Glutamatergic neuron (in vitro differentiated cells): Measurements from ENCODE around the gene GPR107. TPM values are rescaled to one million over a fixed set of nuclear protein-coding genes. Genes with fewer than 3 reads are reported as not detected.

Source experiments
- DNase-seq: peaks from one replicate; pipeline ENCODE4 v3.0.0; 2022
- H3K27ac Mint-ChIP-seq: one replicate; pipeline ENCODE4 v1.8.0; 2020; ENCODE audit warnings: mild to moderate bottlenecking, mixed read lengths, inconsistent platforms; ENCODE audit not compliant: unreplicated experiment
- H3K27me3 Mint-ChIP-seq: one replicate; pipeline ENCODE4 v1.8.0; 2020; ENCODE audit warnings: mild to moderate bottlenecking, moderate library complexity, mixed read lengths, inconsistent platforms; ENCODE audit not compliant: unreplicated experiment
- H3K36me3 Mint-ChIP-seq: one replicate; pipeline ENCODE4 v1.8.0; 2020; ENCODE audit warnings: mild to moderate bottlenecking, mixed read lengths, inconsistent platforms; ENCODE audit not compliant: unreplicated experiment
- H3K4me1 Mint-ChIP-seq: one replicate; pipeline ENCODE4 v1.8.0; 2020; ENCODE audit warnings: mild to moderate bottlenecking, low read depth, mixed read lengths, inconsistent platforms; ENCODE audit not compliant: unreplicated experiment
- H3K4me3 Mint-ChIP-seq: one replicate; pipeline ENCODE4 v1.8.0; 2020; ENCODE audit warnings: mild to moderate bottlenecking, mixed read lengths, inconsistent platforms; ENCODE audit not compliant: unreplicated experiment
- H3K9me3 Mint-ChIP-seq: one replicate; pipeline ENCODE4 v1.8.0; 2020; ENCODE audit warnings: mild to moderate bottlenecking, moderate library complexity, mixed read lengths, inconsistent platforms; ENCODE audit not compliant: unreplicated experiment
- total RNA-seq: library from RNA; stranded (reverse); fragmentation: NEBNext Ultra II Directional; extraction: Animal tissue kit (Norgen Biotek cat#: 25700); gene quantifications from one replicate; pipeline ENCODE4 v1.2.1, GENCODE V29; 2021; ENCODE audit not compliant: unreplicated experiment
- TF ChIP-seq, protein P1 (sequence below): fragments of 200-600 bp; sonication (generic); IDR thresholded peaks from one replicate; pipeline ENCODE4 v1.5.0; 2021; ENCODE audit not compliant: partially characterized antibody, unreplicated experiment

The GPR107 gene
- total RNA-seq, 1 donor from 2014 or later, result 48.2 TPM

DNA sequence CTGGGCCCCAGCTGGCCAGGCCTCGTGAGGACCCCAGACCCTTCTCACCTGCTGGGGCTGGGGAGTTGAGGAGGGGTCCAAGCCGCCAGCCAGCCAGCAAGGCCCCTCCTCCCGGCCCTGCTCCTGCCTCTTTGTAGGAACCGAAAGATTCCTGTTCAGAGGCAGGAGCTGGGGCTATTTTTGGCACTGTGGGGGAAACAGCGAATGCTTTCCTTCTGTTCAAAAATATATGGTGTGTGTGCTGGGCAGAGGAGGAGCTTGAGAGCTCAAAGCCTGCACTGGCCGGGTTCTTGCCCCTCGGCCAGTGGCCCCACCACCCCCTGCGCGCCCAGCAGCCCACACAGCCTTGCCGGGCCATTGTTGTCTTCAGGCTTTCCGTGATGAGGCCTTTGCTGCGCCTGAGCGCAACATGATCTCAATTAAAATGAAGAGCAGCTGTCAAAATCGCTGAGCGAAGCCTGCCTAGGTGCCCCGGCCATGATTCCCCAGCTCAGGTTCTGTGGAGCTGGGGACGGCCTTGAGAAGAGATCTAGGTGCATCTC, 131.9 kb downstream of the GPR107 start:
- H3K27me3 Mint-ChIP-seq, result peaks cover 11% of the 10 kb centered on the region
- DNase-seq, result peak; percentile 35
- no peaks in the 10 kb centered on the region for H3K36me3 Mint-ChIP-seq
- TF ChIP-seq, protein P1, sequence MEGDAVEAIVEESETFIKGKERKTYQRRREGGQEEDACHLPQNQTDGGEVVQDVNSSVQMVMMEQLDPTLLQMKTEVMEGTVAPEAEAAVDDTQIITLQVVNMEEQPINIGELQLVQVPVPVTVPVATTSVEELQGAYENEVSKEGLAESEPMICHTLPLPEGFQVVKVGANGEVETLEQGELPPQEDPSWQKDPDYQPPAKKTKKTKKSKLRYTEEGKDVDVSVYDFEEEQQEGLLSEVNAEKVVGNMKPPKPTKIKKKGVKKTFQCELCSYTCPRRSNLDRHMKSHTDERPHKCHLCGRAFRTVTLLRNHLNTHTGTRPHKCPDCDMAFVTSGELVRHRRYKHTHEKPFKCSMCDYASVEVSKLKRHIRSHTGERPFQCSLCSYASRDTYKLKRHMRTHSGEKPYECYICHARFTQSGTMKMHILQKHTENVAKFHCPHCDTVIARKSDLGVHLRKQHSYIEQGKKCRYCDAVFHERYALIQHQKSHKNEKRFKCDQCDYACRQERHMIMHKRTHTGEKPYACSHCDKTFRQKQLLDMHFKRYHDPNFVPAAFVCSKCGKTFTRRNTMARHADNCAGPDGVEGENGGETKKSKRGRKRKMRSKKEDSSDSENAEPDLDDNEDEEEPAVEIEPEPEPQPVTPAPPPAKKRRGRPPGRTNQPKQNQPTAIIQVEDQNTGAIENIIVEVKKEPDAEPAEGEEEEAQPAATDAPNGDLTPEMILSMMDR, result no peak
- H3K4me1 Mint-ChIP-seq, result peaks cover 29% of the 10 kb centered on the region
- H3K9me3 Mint-ChIP-seq, result peaks cover 16% of the 10 kb centered on the region
- H3K27ac Mint-ChIP-seq, result peak overlapping the region; percentile 95
- peak overlapping the region; percentile 14 for H3K4me3 Mint-ChIP-seq

DNA sequence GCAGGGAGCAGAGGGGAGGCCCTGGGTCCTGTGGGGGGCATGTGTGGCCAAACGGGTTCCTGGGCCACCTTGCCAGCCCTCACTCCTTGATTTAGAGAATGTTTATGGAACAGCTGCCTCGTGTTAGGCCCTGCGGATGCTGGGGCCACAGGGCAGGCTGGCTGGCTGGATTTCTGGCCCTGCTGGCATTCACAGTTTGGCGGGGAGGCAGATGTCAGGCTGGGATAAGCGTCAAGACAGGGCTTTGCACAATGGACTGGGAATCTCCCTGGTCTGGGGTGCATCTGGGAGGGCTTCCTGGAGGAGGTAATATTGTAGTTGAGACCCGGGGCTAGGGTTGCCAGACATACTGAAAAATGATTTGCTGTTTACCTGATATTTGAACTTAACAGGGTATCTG, 132.3 kb downstream of the GPR107 start:
- peak overlapping the region; percentile 95 for H3K27ac Mint-ChIP-seq
- peak; percentile 33 for DNase-seq
- H3K36me3 Mint-ChIP-seq, result no peaks in the 10 kb centered on the region
- TF ChIP-seq, protein P1, result no peak
- peaks cover 34% of the 10 kb centered on the region for H3K4me1 Mint-ChIP-seq
- H3K27me3 Mint-ChIP-seq, result peaks cover 13% of the 10 kb centered on the region
- peaks cover 18% of the 10 kb centered on the region for H3K9me3 Mint-ChIP-seq
- peak overlapping the region; percentile 14 for H3K4me3 Mint-ChIP-seq

DNA sequence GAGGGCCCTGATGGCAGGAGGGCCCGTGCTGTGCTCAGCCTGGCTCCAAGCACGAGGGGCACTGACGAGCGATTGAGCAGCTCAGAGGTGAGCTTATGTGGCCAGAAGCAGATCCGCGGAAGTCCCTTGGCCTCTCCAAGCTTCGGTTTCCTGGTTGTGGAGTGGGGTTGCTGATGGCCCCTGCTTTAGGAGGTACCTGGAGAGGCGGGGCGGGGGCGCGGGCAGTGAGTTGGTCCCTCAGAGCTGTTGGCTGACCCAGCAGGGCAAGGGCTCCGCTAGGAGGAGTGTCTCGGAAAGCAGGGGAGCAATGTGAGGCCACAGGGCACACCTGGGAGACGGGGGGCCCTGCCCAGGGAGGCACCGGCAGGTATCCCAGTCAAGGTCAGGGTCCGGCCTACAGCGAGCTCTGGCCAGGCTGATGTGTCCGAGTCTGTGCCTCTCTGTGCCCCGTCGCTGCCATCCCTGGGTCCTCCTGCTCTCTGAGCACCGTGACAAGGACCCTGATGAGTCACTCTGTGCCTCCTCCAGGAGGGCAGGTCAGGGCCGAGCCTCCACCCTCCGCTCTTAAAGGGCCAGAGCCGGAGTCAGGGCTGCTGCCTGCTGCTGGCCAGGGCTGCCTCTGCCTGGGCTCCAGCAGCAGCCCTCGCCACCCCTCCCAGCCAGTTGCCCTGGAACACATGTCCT, 133.3 kb downstream of the GPR107 start:
- peak; percentile 65 for DNase-seq
- TF ChIP-seq, protein P1, result no peak
- Mint-ChIP-seq H3K27ac (peak overlapping the region; percentile 95), H3K4me1 (peaks cover 35% of the 10 kb centered on the region), H3K9me3 (peaks cover 18% of the 10 kb centered on the region), H3K4me3 (peak overlapping the region; percentile 74), H3K27me3 (peaks cover 13% of the 10 kb centered on the region), H3K36me3 (no peaks in the 10 kb centered on the region)

DNA sequence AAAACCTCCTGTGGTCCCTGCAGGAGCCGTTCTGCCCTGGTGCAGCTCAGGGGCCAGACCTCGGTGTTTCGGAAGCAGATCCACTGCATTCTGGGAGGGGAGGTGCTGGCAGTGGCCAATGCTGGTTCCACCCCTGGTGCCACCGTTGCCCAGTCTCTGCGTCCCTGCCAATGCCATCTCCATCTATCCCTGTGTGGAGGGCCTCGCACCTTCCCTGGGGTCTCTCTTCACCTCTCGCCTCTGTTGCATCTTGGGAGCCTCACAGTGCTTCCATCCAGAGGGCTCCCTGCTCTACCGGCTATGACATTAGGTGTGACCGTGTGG, 133.8 kb downstream of the GPR107 start:
- H3K36me3 Mint-ChIP-seq, result no peaks in the 10 kb centered on the region
- TF ChIP-seq, protein P1, result no peak
- H3K27ac Mint-ChIP-seq, result peak overlapping the region; percentile 80
- peaks cover 16% of the 10 kb centered on the region for H3K27me3 Mint-ChIP-seq
- DNase-seq, result no peak
- H3K4me1 Mint-ChIP-seq, result peaks cover 38% of the 10 kb centered on the region
- H3K4me3 Mint-ChIP-seq, result peak overlapping the region; percentile 74
- peaks cover 18% of the 10 kb centered on the region for H3K9me3 Mint-ChIP-seq

DNA sequence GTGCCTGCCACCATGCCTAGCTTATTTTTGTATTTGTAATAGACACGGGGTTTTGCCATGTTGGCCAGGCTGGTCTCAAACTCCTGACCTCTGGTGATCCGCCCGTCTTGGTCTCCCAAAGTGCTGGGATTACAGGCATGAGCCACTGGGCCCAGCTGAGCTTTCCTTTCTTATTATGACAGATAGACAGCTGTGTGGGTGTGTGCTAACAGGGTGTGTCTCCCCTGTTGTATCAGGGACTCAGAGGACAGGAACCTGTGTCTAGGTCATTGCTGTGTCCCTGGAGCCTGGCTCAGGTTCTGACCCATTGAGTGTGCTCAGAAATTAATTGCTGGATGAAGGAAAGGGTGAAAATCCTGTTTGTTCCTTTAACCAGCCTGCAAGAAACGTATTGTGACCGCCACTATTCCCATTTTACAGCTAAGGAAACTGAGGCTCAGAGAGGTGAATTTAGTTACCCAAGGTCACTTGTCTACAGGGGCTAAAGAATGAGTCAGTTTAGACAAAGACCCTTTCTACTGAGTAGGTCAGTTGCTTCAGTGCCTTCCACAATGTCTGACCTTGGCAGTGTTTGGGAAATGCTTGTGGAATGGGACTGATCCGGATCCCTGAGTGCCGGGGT, 135.3 kb downstream of the GPR107 start:
- Mint-ChIP-seq H3K4me1 (peaks cover 43% of the 10 kb centered on the region), H3K27ac (no peak overlapping the region), H3K4me3 (no peak overlapping the region)

More for the DNA sequence above, 135.3 kb downstream of the GPR107 start:
- no peaks in the 10 kb centered on the region for H3K36me3 Mint-ChIP-seq
- peaks cover 16% of the 10 kb centered on the region for H3K27me3 Mint-ChIP-seq
- TF ChIP-seq, protein P1, result no peak
- DNase-seq, result no peak
- H3K9me3 Mint-ChIP-seq, result peaks cover 19% of the 10 kb centered on the region
